Measurements from ENCODE around the gene LRP3.

Gene LRP3

GRCh38 chr19:33246709-33247440 is 52.7 kb downstream of the LRP3 start:
- no peaks in the 10 kb centered on the region for H3K36me3 ChIP-seq (ENCODE audit: control insufficient read depth, insufficient read depth, low read length)
- H3K4me3 ChIP-seq (ENCODE audit: low read depth, low read length) = no peak overlapping the region
- H3K4me1 ChIP-seq (ENCODE audit: control insufficient read depth, insufficient read depth, low read length) = no peaks in the 10 kb centered on the region
- no peak overlapping the region for H3K9ac ChIP-seq (ENCODE audit: low read depth, low read length)
- H3K27me3 ChIP-seq (ENCODE audit: control insufficient read depth, insufficient read depth, low read length) = no peaks in the 10 kb centered on the region
- no peaks in the 10 kb centered on the region for H3K9me3 ChIP-seq (ENCODE audit: control insufficient read depth, insufficient read depth, low read length)

- Histone ChIP-seq H3K4me3 (ENCODE audit: low read depth, low read length) (no peak overlapping the region), H3K9me3 (ENCODE audit: control insufficient read depth, insufficient read depth, low read length) (no peaks in the 10 kb centered on the region), H3K9ac (ENCODE audit: low read depth, low read length) (no peak overlapping the region)
Observed at GRCh38 chr19:33247441-33247819, 53.3 kb downstream of the LRP3 start.

GRCh38 chr19:33248104-33248503 is 54.0 kb downstream of the LRP3 start:
- H3K4me1 ChIP-seq (ENCODE audit: control insufficient read depth, insufficient read depth, low read length) = no peaks in the 10 kb centered on the region
- H3K9me3 ChIP-seq (ENCODE audit: control insufficient read depth, insufficient read depth, low read length) = no peaks in the 10 kb centered on the region
- no peaks in the 10 kb centered on the region for H3K36me3 ChIP-seq (ENCODE audit: control insufficient read depth, insufficient read depth, low read length)
- H3K4me3 ChIP-seq (ENCODE audit: low read depth, low read length) = no peak overlapping the region
- H3K9ac ChIP-seq (ENCODE audit: low read depth, low read length) = no peak overlapping the region
- H3K27me3 ChIP-seq (ENCODE audit: control insufficient read depth, insufficient read depth, low read length) = no peaks in the 10 kb centered on the region

More at GRCh38 chr19:33247441-33247819, 53.3 kb downstream of the LRP3 start:
- no peaks in the 10 kb centered on the region for H3K4me1 ChIP-seq (ENCODE audit: control insufficient read depth, insufficient read depth, low read length)
- no peaks in the 10 kb centered on the region for H3K27me3 ChIP-seq (ENCODE audit: control insufficient read depth, insufficient read depth, low read length)
- H3K36me3 ChIP-seq (ENCODE audit: control insufficient read depth, insufficient read depth, low read length) = no peaks in the 10 kb centered on the region

GRCh38 chr19:33248553-33248953 is 54.4 kb downstream of the LRP3 start:
- no peaks in the 10 kb centered on the region for H3K27me3 ChIP-seq (ENCODE audit: control insufficient read depth, insufficient read depth, low read length)
- no peaks in the 10 kb centered on the region for H3K4me1 ChIP-seq (ENCODE audit: control insufficient read depth, insufficient read depth, low read length)
- no peak overlapping the region for H3K9ac ChIP-seq (ENCODE audit: low read depth, low read length)
- no peaks in the 10 kb centered on the region for H3K36me3 ChIP-seq (ENCODE audit: control insufficient read depth, insufficient read depth, low read length)
- no peak overlapping the region for H3K4me3 ChIP-seq (ENCODE audit: low read depth, low read length)
- no peaks in the 10 kb centered on the region for H3K9me3 ChIP-seq (ENCODE audit: control insufficient read depth, insufficient read depth, low read length)

- H3K36me3 ChIP-seq (ENCODE audit: control insufficient read depth, insufficient read depth, low read length) = no peaks in the 10 kb centered on the region
- no peak overlapping the region for H3K9ac ChIP-seq (ENCODE audit: low read depth, low read length)
- H3K27me3 ChIP-seq (ENCODE audit: control insufficient read depth, insufficient read depth, low read length) = no peaks in the 10 kb centered on the region
- H3K4me3 ChIP-seq (ENCODE audit: low read depth, low read length) = no peak overlapping the region
- H3K9me3 ChIP-seq (ENCODE audit: control insufficient read depth, insufficient read depth, low read length) = no peaks in the 10 kb centered on the region
- H3K4me1 ChIP-seq (ENCODE audit: control insufficient read depth, insufficient read depth, low read length) = no peaks in the 10 kb centered on the region
Observed at GRCh38 chr19:33248954-33249613, 55.0 kb downstream of the LRP3 start.

GRCh38 chr19:33249740-33250366 is 55.7 kb downstream of the LRP3 start:
- Histone ChIP-seq H3K36me3 (ENCODE audit: control insufficient read depth, insufficient read depth, low read length) (no peaks in the 10 kb centered on the region), H3K4me1 (ENCODE audit: control insufficient read depth, insufficient read depth, low read length) (no peaks in the 10 kb centered on the region), H3K9ac (ENCODE audit: low read depth, low read length) (no peak overlapping the region), H3K4me3 (ENCODE audit: low read depth, low read length) (no peak overlapping the region), H3K9me3 (ENCODE audit: control insufficient read depth, insufficient read depth, low read length) (no peaks in the 10 kb centered on the region), H3K27me3 (ENCODE audit: control insufficient read depth, insufficient read depth, low read length) (no peaks in the 10 kb centered on the region)

GRCh38 chr19:33250500-33250899 is 56.4 kb downstream of the LRP3 start:
- Histone ChIP-seq H3K9me3 (ENCODE audit: control insufficient read depth, insufficient read depth, low read length) (no peaks in the 10 kb centered on the region), H3K4me1 (ENCODE audit: control insufficient read depth, insufficient read depth, low read length) (no peaks in the 10 kb centered on the region), H3K4me3 (ENCODE audit: low read depth, low read length) (no peak overlapping the region), H3K9ac (ENCODE audit: low read depth, low read length) (no peak overlapping the region), H3K27me3 (ENCODE audit: control insufficient read depth, insufficient read depth, low read length) (no peaks in the 10 kb centered on the region), H3K36me3 (ENCODE audit: control insufficient read depth, insufficient read depth, low read length) (no peaks in the 10 kb centered on the region)

- Histone ChIP-seq H3K36me3 (ENCODE audit: control insufficient read depth, insufficient read depth, low read length) (no peaks in the 10 kb centered on the region), H3K27me3 (ENCODE audit: control insufficient read depth, insufficient read depth, low read length) (no peaks in the 10 kb centered on the region), H3K4me1 (ENCODE audit: control insufficient read depth, insufficient read depth, low read length) (no peaks in the 10 kb centered on the region)
Observed at GRCh38 chr19:33251076-33251475, 56.9 kb downstream of the LRP3 start.

GRCh38 chr19:33251526-33252090 is 57.5 kb downstream of the LRP3 start:
- no peaks in the 10 kb centered on the region for H3K4me1 ChIP-seq (ENCODE audit: control insufficient read depth, insufficient read depth, low read length)
- H3K9me3 ChIP-seq (ENCODE audit: control insufficient read depth, insufficient read depth, low read length) = no peaks in the 10 kb centered on the region
- H3K9ac ChIP-seq (ENCODE audit: low read depth, low read length) = no peak overlapping the region
- no peaks in the 10 kb centered on the region for H3K36me3 ChIP-seq (ENCODE audit: control insufficient read depth, insufficient read depth, low read length)
- H3K4me3 ChIP-seq (ENCODE audit: low read depth, low read length) = no peak overlapping the region
- H3K27me3 ChIP-seq (ENCODE audit: control insufficient read depth, insufficient read depth, low read length) = no peaks in the 10 kb centered on the region

More at GRCh38 chr19:33251076-33251475, 56.9 kb downstream of the LRP3 start:
- Histone ChIP-seq H3K4me3 (ENCODE audit: low read depth, low read length) (no peak overlapping the region), H3K9ac (ENCODE audit: low read depth, low read length) (no peak overlapping the region), H3K9me3 (ENCODE audit: control insufficient read depth, insufficient read depth, low read length) (no peaks in the 10 kb centered on the region)

GRCh38 chr19:33252418-33252962 is 58.4 kb downstream of the LRP3 start:
- Histone ChIP-seq H3K36me3 (ENCODE audit: control insufficient read depth, insufficient read depth, low read length) (no peaks in the 10 kb centered on the region), H3K9ac (ENCODE audit: low read depth, low read length) (no peak overlapping the region), H3K9me3 (ENCODE audit: control insufficient read depth, insufficient read depth, low read length) (no peaks in the 10 kb centered on the region), H3K4me3 (ENCODE audit: low read depth, low read length) (no peak overlapping the region), H3K4me1 (ENCODE audit: control insufficient read depth, insufficient read depth, low read length) (no peaks in the 10 kb centered on the region), H3K27me3 (ENCODE audit: control insufficient read depth, insufficient read depth, low read length) (no peaks in the 10 kb centered on the region)

GRCh38 chr19:33252971-33253370 is 58.8 kb downstream of the LRP3 start:
- Histone ChIP-seq H3K4me1 (ENCODE audit: control insufficient read depth, insufficient read depth, low read length) (no peaks in the 10 kb centered on the region), H3K9ac (ENCODE audit: low read depth, low read length) (no peak overlapping the region), H3K9me3 (ENCODE audit: control insufficient read depth, insufficient read depth, low read length) (no peaks in the 10 kb centered on the region), H3K4me3 (ENCODE audit: low read depth, low read length) (no peak overlapping the region), H3K27me3 (ENCODE audit: control insufficient read depth, insufficient read depth, low read length) (no peaks in the 10 kb centered on the region), H3K36me3 (ENCODE audit: control insufficient read depth, insufficient read depth, low read length) (no peaks in the 10 kb centered on the region)

All from iPS-15b (cell line).